ENCODE results near the gene CARM1.

CARM1 gene

GRCh38 chr19:10918359-10918758, 47.0 kb downstream of the CARM1 start:
- no peak for DNase-seq
- H3K36me3 ChIP-seq: peaks cover 35% of the 10 kb centered on the region
- no peak for TF ChIP-seq CTCF (IDR thresholded peaks at IDR 0.05; ENCODE audit: low read depth, low read length)

GRCh38 chr19:10919352-10920287, 48.3 kb downstream of the CARM1 start:
- DNase-seq: peak; percentile 9
- TF ChIP-seq CTCF (IDR thresholded peaks at IDR 0.05; ENCODE audit: low read depth, low read length): no peak
- H3K27me3 ChIP-seq: no peaks in the 10 kb centered on the region
- H3K4me1 ChIP-seq: no peaks in the 10 kb centered on the region
- H3K36me3 ChIP-seq: peaks cover 43% of the 10 kb centered on the region
- no peak overlapping the region for H3K4me3 ChIP-seq (ENCODE audit: low read depth, low read length)
- H3K9me3 ChIP-seq: no peaks in the 10 kb centered on the region

More at GRCh38 chr19:10918359-10918758, 47.0 kb downstream of the CARM1 start:
- Histone ChIP-seq H3K27me3 (no peaks in the 10 kb centered on the region), H3K4me3 (ENCODE audit: low read depth, low read length) (no peak overlapping the region), H3K4me1 (no peaks in the 10 kb centered on the region), H3K9me3 (no peaks in the 10 kb centered on the region)

- no peak for DNase-seq
- Histone ChIP-seq H3K36me3 (peaks cover 40% of the 10 kb centered on the region), H3K9me3 (no peaks in the 10 kb centered on the region), H3K4me3 (ENCODE audit: low read depth, low read length) (no peak overlapping the region), H3K27me3 (no peaks in the 10 kb centered on the region), H3K4me1 (no peaks in the 10 kb centered on the region)
- TF ChIP-seq CTCF (IDR thresholded peaks at IDR 0.05; ENCODE audit: low read depth, low read length): no peak
Observed at GRCh38 chr19:10920288-10920655, 48.9 kb downstream of the CARM1 start.

GRCh38 chr19:10920781-10921180, 49.4 kb downstream of the CARM1 start:
- H3K9me3 ChIP-seq: no peaks in the 10 kb centered on the region
- H3K4me3 ChIP-seq (ENCODE audit: low read depth, low read length): no peak overlapping the region
- no peak for DNase-seq
- H3K27me3 ChIP-seq: no peaks in the 10 kb centered on the region
- H3K4me1 ChIP-seq: no peaks in the 10 kb centered on the region
- peaks cover 41% of the 10 kb centered on the region for H3K36me3 ChIP-seq
- TF ChIP-seq CTCF (IDR thresholded peaks at IDR 0.05; ENCODE audit: low read depth, low read length): no peak

GRCh38 chr19:10921199-10921909, 50.0 kb downstream of the CARM1 start:
- peaks cover 41% of the 10 kb centered on the region for H3K36me3 ChIP-seq
- no peak for DNase-seq
- H3K4me1 ChIP-seq: no peaks in the 10 kb centered on the region
- no peak for TF ChIP-seq CTCF (IDR thresholded peaks at IDR 0.05; ENCODE audit: low read depth, low read length)
- no peak overlapping the region for H3K4me3 ChIP-seq (ENCODE audit: low read depth, low read length)
- H3K27me3 ChIP-seq: no peaks in the 10 kb centered on the region
- no peaks in the 10 kb centered on the region for H3K9me3 ChIP-seq

All from BE2C (cell line).